Thyroid gland (tissue), 4 donors: ENCODE data around the gene OR9A4.

ENCODE experiments used
- POLR2A ChIP-seq, 2 donors: fragments of 450-650 bp; IDR thresholded peaks; one replicate each; pipeline ENCODE4 v1.6.1; 2017; ENCODE audit warnings: antibody characterized with exemption in 2 of 2, mild to moderate bottlenecking in 2 of 2, moderate library complexity in 1 of 2
- TF ChIP-seq, protein P1 (sequence below), 6 experiments: fragments of 200-600 bp in 3 of 6; fragments of 450-650 bp in 3 of 6; sonication (generic) in 3 of 6; IDR thresholded peaks; one replicate each; pipeline ENCODE4 v1.5.1; 2016 to 2019; ENCODE audit warnings: antibody characterized with exemption in 6 of 6, mild to moderate bottlenecking in 2 of 6, inconsistent platforms in 1 of 6, moderate library complexity in 1 of 6

DNA sequence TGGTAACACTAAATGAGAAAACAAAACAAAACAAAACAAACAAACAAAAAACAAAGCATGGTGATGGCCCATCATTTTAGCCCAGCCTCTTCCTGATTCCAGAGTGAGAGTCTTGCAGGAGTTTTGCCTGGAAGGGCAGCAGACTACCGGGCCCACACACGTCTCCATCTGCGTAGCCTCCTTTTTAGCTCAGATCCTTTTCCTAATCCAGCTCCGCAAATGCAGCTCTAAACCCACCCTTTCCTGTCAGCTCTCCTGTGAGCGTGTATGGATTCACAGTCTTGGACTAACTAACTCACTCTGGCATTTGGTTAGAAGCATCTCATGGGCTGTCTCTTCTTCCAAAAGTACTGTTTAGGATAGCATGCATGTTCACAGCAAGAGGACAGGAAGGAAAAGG lies 14.0 kb downstream of the OR9A4 start:
- TF ChIP-seq, protein P1, sequence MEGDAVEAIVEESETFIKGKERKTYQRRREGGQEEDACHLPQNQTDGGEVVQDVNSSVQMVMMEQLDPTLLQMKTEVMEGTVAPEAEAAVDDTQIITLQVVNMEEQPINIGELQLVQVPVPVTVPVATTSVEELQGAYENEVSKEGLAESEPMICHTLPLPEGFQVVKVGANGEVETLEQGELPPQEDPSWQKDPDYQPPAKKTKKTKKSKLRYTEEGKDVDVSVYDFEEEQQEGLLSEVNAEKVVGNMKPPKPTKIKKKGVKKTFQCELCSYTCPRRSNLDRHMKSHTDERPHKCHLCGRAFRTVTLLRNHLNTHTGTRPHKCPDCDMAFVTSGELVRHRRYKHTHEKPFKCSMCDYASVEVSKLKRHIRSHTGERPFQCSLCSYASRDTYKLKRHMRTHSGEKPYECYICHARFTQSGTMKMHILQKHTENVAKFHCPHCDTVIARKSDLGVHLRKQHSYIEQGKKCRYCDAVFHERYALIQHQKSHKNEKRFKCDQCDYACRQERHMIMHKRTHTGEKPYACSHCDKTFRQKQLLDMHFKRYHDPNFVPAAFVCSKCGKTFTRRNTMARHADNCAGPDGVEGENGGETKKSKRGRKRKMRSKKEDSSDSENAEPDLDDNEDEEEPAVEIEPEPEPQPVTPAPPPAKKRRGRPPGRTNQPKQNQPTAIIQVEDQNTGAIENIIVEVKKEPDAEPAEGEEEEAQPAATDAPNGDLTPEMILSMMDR (IDR thresholded peaks at IDR 0.05), result no peak
- no peak for TF ChIP-seq POLR2A (IDR thresholded peaks at IDR 0.05)
